Measurements from ENCODE around the gene XYLT1. TPM values are rescaled to one million over a fixed set of nuclear protein-coding genes. Genes with fewer than 3 reads are reported as not detected.
A peak's percentile ranks its signal among the peaks of the same experiment; 100 is the strongest.

The XYLT1 gene
- total RNA-seq, 1 experiment from 2014 or later, result 1.7 TPM

GRCh38 chr16:17305694-17306093 lies 165.1 kb downstream of the XYLT1 start:
- no peak for DNase-seq
- intact Hi-C loops (cut with micrococcal nuclease; ENCODE audit: unreplicated experiment), result no loop called here
- no peak overlapping the region for H3K27ac ChIP-seq
- no peak overlapping the region for H3K4me3 ChIP-seq
- POLR2A ChIA-PET (ENCODE audit: unreplicated experiment), result interaction anchor here (0.7 kb wide), 1 partner anchor 31 kb away, joined by 3 read pairs; no protein-coding TSS in a partner anchor
- no peaks in the 10 kb centered on the region for H3K36me3 ChIP-seq (ENCODE audit: low read depth)
- no peaks in the 10 kb centered on the region for H4K20me1 ChIP-seq (ENCODE audit: insufficient read depth)
- H3K9me3 ChIP-seq (ENCODE audit: insufficient read depth, low read depth), result no peaks in the 10 kb centered on the region
- CTCF ChIA-PET, result no interaction called here
- no peaks in the 10 kb centered on the region for H3K27me3 ChIP-seq (ENCODE audit: insufficient read depth, low read depth)
- no peaks in the 10 kb centered on the region for H3K9me2 ChIP-seq (ENCODE audit: insufficient read depth)
- no TSS peak for BruUV-seq (replicated peaks)
- no peaks in the 10 kb centered on the region for H3K4me1 ChIP-seq (replicated peaks; ENCODE audit: insufficient read depth)
- no peak for TF ChIP-seq CTCF (conservative IDR thresholded peaks at IDR 0.05)
- no peak for TF ChIP-seq EZH2 (IDR thresholded peaks at IDR 0.05; ENCODE audit: low read depth)
- no peaks in the 10 kb centered on the region for H3F3A ChIP-seq (ENCODE audit: insufficient read depth, low read depth)
- H2AFZ ChIP-seq, result no peak overlapping the region
- H3K4me2 ChIP-seq, result no peak overlapping the region
- no peaks in the 10 kb centered on the region for H3K79me2 ChIP-seq (ENCODE audit: low read depth)

GRCh38 chr16:17304491-17305119 lies 166.2 kb downstream of the XYLT1 start:
- TF ChIP-seq CTCF (conservative IDR thresholded peaks at IDR 0.05), result no peak
- TF ChIP-seq EZH2 (IDR thresholded peaks at IDR 0.05; ENCODE audit: low read depth), result no peak
- ChIA-PET CTCF (interaction anchor here (0.6 kb wide), 1 partner anchor 30 kb away, joined by 4 read pairs; no protein-coding TSS in a partner anchor), POLR2A (ENCODE audit: unreplicated experiment) (interaction anchor here (0.7 kb wide), 1 partner anchor 34 kb away, joined by 6 read pairs; no protein-coding TSS in a partner anchor)
- no peaks in the 10 kb centered on the region for H3K4me1 ChIP-seq (replicated peaks; ENCODE audit: insufficient read depth)
- H2AFZ ChIP-seq, result no peak overlapping the region
- no peaks in the 10 kb centered on the region for H3F3A ChIP-seq (ENCODE audit: insufficient read depth, low read depth)
- H3K4me3 ChIP-seq, result no peak overlapping the region
- H3K27me3 ChIP-seq (ENCODE audit: insufficient read depth, low read depth), result peaks cover 5% of the 10 kb centered on the region
- no TSS peak for BruUV-seq (replicated peaks)
- intact Hi-C loops (cut with micrococcal nuclease; ENCODE audit: unreplicated experiment), result no loop called here
- peak overlapping the region; percentile 43 for H3K27ac ChIP-seq
- no peaks in the 10 kb centered on the region for H3K9me3 ChIP-seq (ENCODE audit: insufficient read depth, low read depth)
- H3K4me2 ChIP-seq, result no peak overlapping the region
- no peaks in the 10 kb centered on the region for H3K9me2 ChIP-seq (ENCODE audit: insufficient read depth)
- H3K79me2 ChIP-seq (ENCODE audit: low read depth), result no peaks in the 10 kb centered on the region
- no peaks in the 10 kb centered on the region for H4K20me1 ChIP-seq (ENCODE audit: insufficient read depth)
- no peaks in the 10 kb centered on the region for H3K36me3 ChIP-seq (ENCODE audit: low read depth)
- DNase-seq, result peak; percentile 22 to 73

- BruUV-seq (replicated peaks), result no TSS peak
- TF ChIP-seq EZH2 (IDR thresholded peaks at IDR 0.05; ENCODE audit: low read depth) (no peak), CTCF (conservative IDR thresholded peaks at IDR 0.05) (no peak)
- Histone ChIP-seq H3K4me3 (no peak overlapping the region), H3K36me3 (ENCODE audit: low read depth) (no peaks in the 10 kb centered on the region), H3K27ac (0 out of 2 replicates have a peak overlapping the region, but pooled peaks have one; percentile 23), H3K4me2 (no peak overlapping the region), H3K9me3 (ENCODE audit: insufficient read depth, low read depth) (no peaks in the 10 kb centered on the region), H3K4me1 (replicated peaks; ENCODE audit: insufficient read depth) (no peaks in the 10 kb centered on the region), H3K79me2 (ENCODE audit: low read depth) (no peaks in the 10 kb centered on the region), H3K9me2 (ENCODE audit: insufficient read depth) (no peaks in the 10 kb centered on the region), H4K20me1 (ENCODE audit: insufficient read depth) (no peaks in the 10 kb centered on the region), H3K27me3 (ENCODE audit: insufficient read depth, low read depth) (peaks cover 7% of the 10 kb centered on the region), H3F3A (ENCODE audit: insufficient read depth, low read depth) (no peaks in the 10 kb centered on the region), H2AFZ (no peak overlapping the region)
- POLR2A ChIA-PET (ENCODE audit: unreplicated experiment), result interaction anchor here (0.7 kb wide), 1 partner anchor 33 kb away, joined by 6 read pairs; no protein-coding TSS in a partner anchor
- intact Hi-C loops (cut with micrococcal nuclease; ENCODE audit: unreplicated experiment), result no loop called here
- CTCF ChIA-PET, result interaction anchor here (0.6 kb wide), 1 partner anchor 29 kb away, joined by 4 read pairs; no protein-coding TSS in a partner anchor
- DNase-seq, result no peak
These were observed 166.7 kb downstream of the XYLT1 start for GRCh38 chr16:17304106-17304490.

Measured in PC-9 (cell line).